ENCODE data around the gene ANKRD40. TPM values are rescaled to one million over a fixed set of nuclear protein-coding genes. Genes with fewer than 3 reads are reported as not detected.

Gene ANKRD40
- total RNA-seq, 4 donors from 2014 or later = 44.9 to 122 (median 80.4) TPM

- TF ChIP-seq CTCF (IDR thresholded peaks at IDR 0.05; ENCODE audit: low read depth) = no peak
Measured at GRCh38 chr17:50687200-50688066, 20.3 kb downstream of the ANKRD40 start.

GRCh38 chr17:50686494-50687199 is 21.1 kb downstream of the ANKRD40 start:
- no peak for TF ChIP-seq CTCF (IDR thresholded peaks at IDR 0.05; ENCODE audit: low read depth)

- TF ChIP-seq CTCF (IDR thresholded peaks at IDR 0.05; ENCODE audit: low read depth) = no peak
Measured at GRCh38 chr17:50685691-50686493, 21.8 kb downstream of the ANKRD40 start.

- no peak for TF ChIP-seq CTCF (IDR thresholded peaks at IDR 0.05; ENCODE audit: low read depth)
Measured at GRCh38 chr17:50685334-50685665, 22.4 kb downstream of the ANKRD40 start.

- no peak for TF ChIP-seq CTCF (IDR thresholded peaks at IDR 0.05; ENCODE audit: low read depth)
Measured at GRCh38 chr17:50684612-50685333, 22.9 kb downstream of the ANKRD40 start.

GRCh38 chr17:50684288-50684611 is 23.5 kb downstream of the ANKRD40 start:
- TF ChIP-seq CTCF (IDR thresholded peaks at IDR 0.05; ENCODE audit: low read depth) = no peak
